OCI-LY3 (cell line): ENCODE results near the gene GNPDA1.

Source experiments
- EZH2phosphoT487 ChIP-seq: fragments of 200-600 bp; shearing (Covaris generic); IDR thresholded peaks from 2 replicates; pipeline ENCODE4 v1.6.1; 2018; ENCODE audit warnings: antibody characterized with exemption, mixed run types, low read depth
- TF ChIP-seq, protein P1 (sequence below): fragments of 200-600, 300-600 bp; sonication (generic); IDR thresholded peaks from 2 replicates; pipeline ENCODE4 v1.5.1; 2014; ENCODE audit warnings: antibody characterized with exemption, low read length, low read depth

DNA sequence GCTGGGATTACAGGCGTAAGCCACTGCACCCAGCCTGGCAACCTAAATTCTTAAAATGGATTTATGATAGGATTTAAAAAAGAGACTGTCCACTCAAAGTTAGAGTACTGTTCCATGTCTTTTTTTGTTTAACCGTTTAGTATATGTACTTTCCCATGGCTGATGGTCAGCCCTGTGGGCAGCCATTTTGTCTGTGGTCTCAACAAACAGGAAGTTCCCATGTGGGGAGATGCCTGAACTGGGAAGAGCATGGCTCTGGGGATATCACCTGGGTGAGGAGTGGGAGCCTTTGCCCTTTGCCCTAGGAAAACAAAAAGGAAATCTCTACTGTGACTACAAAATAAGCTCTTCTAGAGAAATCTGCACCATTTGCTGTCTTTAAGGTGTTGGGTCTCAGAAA is 27.5 kb upstream of the GNPDA1 start:
- TF ChIP-seq EZH2phosphoT487: no peak
- TF ChIP-seq, protein P1, sequence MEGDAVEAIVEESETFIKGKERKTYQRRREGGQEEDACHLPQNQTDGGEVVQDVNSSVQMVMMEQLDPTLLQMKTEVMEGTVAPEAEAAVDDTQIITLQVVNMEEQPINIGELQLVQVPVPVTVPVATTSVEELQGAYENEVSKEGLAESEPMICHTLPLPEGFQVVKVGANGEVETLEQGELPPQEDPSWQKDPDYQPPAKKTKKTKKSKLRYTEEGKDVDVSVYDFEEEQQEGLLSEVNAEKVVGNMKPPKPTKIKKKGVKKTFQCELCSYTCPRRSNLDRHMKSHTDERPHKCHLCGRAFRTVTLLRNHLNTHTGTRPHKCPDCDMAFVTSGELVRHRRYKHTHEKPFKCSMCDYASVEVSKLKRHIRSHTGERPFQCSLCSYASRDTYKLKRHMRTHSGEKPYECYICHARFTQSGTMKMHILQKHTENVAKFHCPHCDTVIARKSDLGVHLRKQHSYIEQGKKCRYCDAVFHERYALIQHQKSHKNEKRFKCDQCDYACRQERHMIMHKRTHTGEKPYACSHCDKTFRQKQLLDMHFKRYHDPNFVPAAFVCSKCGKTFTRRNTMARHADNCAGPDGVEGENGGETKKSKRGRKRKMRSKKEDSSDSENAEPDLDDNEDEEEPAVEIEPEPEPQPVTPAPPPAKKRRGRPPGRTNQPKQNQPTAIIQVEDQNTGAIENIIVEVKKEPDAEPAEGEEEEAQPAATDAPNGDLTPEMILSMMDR: no peak
